Mesendoderm (in vitro differentiated cells): ENCODE measurements around the gene CDK7. TPM values are rescaled to one million over a fixed set of nuclear protein-coding genes. Genes with fewer than 3 reads are reported as not detected.

Source experiments
- DNase-seq: peaks from one replicate; pipeline ENCODE4 v3.0.0; 2013
- H2AK5ac ChIP-seq: 2 replicates; pipeline ENCODE4 v1.6.1; 2013; ENCODE audit warnings: low read length, inconsistent platforms
- H2BK120ac ChIP-seq: 2 replicates; pipeline ENCODE4 v1.6.1; 2013; ENCODE audit warnings: low read depth, mild to moderate bottlenecking, low read length, moderate library complexity, mixed read lengths
- H2BK15ac ChIP-seq: replicated peaks from 2 replicates; pipeline ENCODE4 v1.6.1; 2013; ENCODE audit warnings: low read depth, mild to moderate bottlenecking, moderate library complexity
- H2BK5ac ChIP-seq: 2 replicates; pipeline ENCODE4 v1.6.1; 2013; ENCODE audit warnings: low read length, inconsistent platforms
- H3K18ac ChIP-seq: 2 replicates; pipeline ENCODE4 v1.6.1; 2013; ENCODE audit warnings: mild to moderate bottlenecking, low read length, mixed read lengths
- H3K23ac ChIP-seq: one replicate; pipeline ENCODE4 v1.6.1; 2013; ENCODE audit warnings: low read length
- H3K27ac ChIP-seq: 2 replicates; pipeline ENCODE4 v1.5.1; 2013; ENCODE audit warnings: low read depth, mild to moderate bottlenecking, inconsistent platforms, low read length, moderate library complexity
- H3K27me3 ChIP-seq: 2 replicates; pipeline ENCODE4 v1.6.1; 2013; ENCODE audit warnings: low read length, control low read depth, mild to moderate bottlenecking, inconsistent platforms; ENCODE audit not compliant: insufficient read depth, poor library complexity
- H3K36me3 ChIP-seq: 2 replicates; pipeline ENCODE4 v1.6.1; 2013; ENCODE audit warnings: low read length, inconsistent platforms; ENCODE audit not compliant: control insufficient read depth, insufficient read depth
- H3K4ac ChIP-seq: one replicate; pipeline ENCODE4 v1.6.1; 2013; ENCODE audit warnings: low read depth, mild to moderate bottlenecking, low read length, moderate library complexity
- H3K4me1 ChIP-seq: 2 replicates; pipeline ENCODE4 v1.6.1; 2013; ENCODE audit warnings: low read depth, low read length, inconsistent platforms; ENCODE audit not compliant: control insufficient read depth
- H3K4me2 ChIP-seq: 2 replicates; pipeline ENCODE4 v1.6.1; 2013; ENCODE audit warnings: low read length
- H3K4me3 ChIP-seq: 2 replicates; pipeline ENCODE4 v1.5.1; 2013; ENCODE audit warnings: mild to moderate bottlenecking, low read length
- H3K56ac ChIP-seq: one replicate; pipeline ENCODE4 v1.6.1; 2013; ENCODE audit warnings: low read length
- H3K79me1 ChIP-seq: 2 replicates; pipeline ENCODE4 v1.6.1; 2013; ENCODE audit warnings: low read length, inconsistent platforms
- H3K79me2 ChIP-seq: 2 replicates; pipeline ENCODE4 v1.6.1; 2013; ENCODE audit warnings: mild to moderate bottlenecking, low read length; ENCODE audit not compliant: control insufficient read depth, insufficient read depth
- H3K9ac ChIP-seq: 2 replicates; pipeline ENCODE4 v1.6.1; 2013; ENCODE audit warnings: low read length, inconsistent platforms
- H4K5ac ChIP-seq: one replicate; pipeline ENCODE4 v1.6.1; 2013; ENCODE audit warnings: low read length
- H4K8ac ChIP-seq: one replicate; pipeline ENCODE4 v1.6.1; 2013; ENCODE audit warnings: low read depth, mild to moderate bottlenecking, control low read depth, low read length, moderate library complexity
- WGBS: extraction: QIAGEN DNeasy Blood & Tissue Kit; methylation state at CpG from one replicate; pipeline ENCODE4 v1.1.7; 2013; ENCODE audit warnings: low lambda C conversion rate, missing lambda C conversion rate; ENCODE audit not compliant: insufficient coverage; ENCODE audit errors: extremely low coverage; 5-methylcytosine and 5-hydroxymethylcytosine counted together
- polyA plus RNA-seq, 2 experiments: library from polyadenylated mRNA; stranded (reverse); fragments of 200-250 nt; gene quantifications; one replicate each; pipeline ENCODE4 v1.2.3, GENCODE V29; 2013

CDK7 gene
- polyA plus RNA-seq (2013, experiment 1 of 2) = 75.0 TPM
- polyA plus RNA-seq (2013, experiment 2 of 2) = 74.7 TPM

- no peak within 1 kb of the TSS for H3K23ac ChIP-seq
- peak within 1 kb of the TSS; percentile 82 for H3K4me3 ChIP-seq
- H2AK5ac ChIP-seq = no peak within 1 kb of the TSS
- H4K8ac ChIP-seq = no peak within 1 kb of the TSS
- no peak within 1 kb of the TSS for H2BK5ac ChIP-seq
- H3K27me3 ChIP-seq = no peaks in the 10 kb centered on the region
- WGBS = no CpG with 5 or more reads among the region's 49 CpGs
- peak within 1 kb of the TSS; percentile 77 for H3K4me2 ChIP-seq
- no peak within 1 kb of the TSS for H4K5ac ChIP-seq
- peak within 1 kb of the TSS; percentile 64 for H3K27ac ChIP-seq
- H3K56ac ChIP-seq = peak within 1 kb of the TSS; percentile 92
- no peak within 1 kb of the TSS for H2BK120ac ChIP-seq
- H3K18ac ChIP-seq = no peak within 1 kb of the TSS
- no peaks in the 10 kb centered on the region for H3K36me3 ChIP-seq
- no peaks in the 10 kb centered on the region for H3K4me1 ChIP-seq
- peaks cover 6% of the 10 kb centered on the region for H3K79me1 ChIP-seq
- H2BK15ac ChIP-seq = no peak within 1 kb of the TSS
- peak; percentile 97 for DNase-seq
- H3K9ac ChIP-seq = peak within 1 kb of the TSS; percentile 74
- peaks cover 15% of the 10 kb centered on the region for H3K79me2 ChIP-seq
- no peak within 1 kb of the TSS for H3K4ac ChIP-seq
Measured at GRCh38 chr5:69234457-69235268, at the start of gene CDK7. TSS of gene CDK7 (plus strand) at chr5:69234886. CDS start at chr5:69234976, 90 bp downstream.

- no peak overlapping the region for H4K8ac ChIP-seq
- no peaks in the 10 kb centered on the region for H3K4me1 ChIP-seq
- no peak overlapping the region for H2BK15ac ChIP-seq
- H3K79me1 ChIP-seq = peaks cover 1% of the 10 kb centered on the region
- no peak overlapping the region for H2BK5ac ChIP-seq
- no peak overlapping the region for H3K56ac ChIP-seq
- no peaks in the 10 kb centered on the region for H3K79me2 ChIP-seq
- H3K4ac ChIP-seq = no peak overlapping the region
- no peak for DNase-seq
- H4K5ac ChIP-seq = no peak overlapping the region
- no peak overlapping the region for H3K18ac ChIP-seq
- no peak overlapping the region for H3K4me2 ChIP-seq
- no peak overlapping the region for H3K27ac ChIP-seq
- no peaks in the 10 kb centered on the region for H3K36me3 ChIP-seq
- no peak overlapping the region for H3K23ac ChIP-seq
- no peaks in the 10 kb centered on the region for H3K27me3 ChIP-seq
- WGBS = no CpG with 5 or more reads among the region's 2 CpGs
- no peak overlapping the region for H3K4me3 ChIP-seq
- no peak overlapping the region for H2BK120ac ChIP-seq
- no peak overlapping the region for H3K9ac ChIP-seq
- H2AK5ac ChIP-seq = no peak overlapping the region
Measured at GRCh38 chr5:69187342-69187741, 47.3 kb upstream of the CDK7 start.

GRCh38 chr5:69188811-69189161 lies 45.9 kb upstream of the CDK7 start:
- H3K27me3 ChIP-seq = no peaks in the 10 kb centered on the region
- no peak overlapping the region for H3K23ac ChIP-seq
- no peak for DNase-seq
- H3K79me2 ChIP-seq = no peaks in the 10 kb centered on the region
- H2BK15ac ChIP-seq = no peak overlapping the region
- no CpG with 5 or more reads among the region's 8 CpGs for WGBS
- H2BK120ac ChIP-seq = no peak overlapping the region
- no peaks in the 10 kb centered on the region for H3K4me1 ChIP-seq
- no peak overlapping the region for H3K4ac ChIP-seq
- H3K56ac ChIP-seq = peak overlapping the region; percentile 90
- H4K5ac ChIP-seq = no peak overlapping the region
- H2BK5ac ChIP-seq = no peak overlapping the region
- H3K9ac ChIP-seq = peak overlapping the region; percentile 90
- H3K18ac ChIP-seq = peak overlapping the region; percentile 11
- H3K36me3 ChIP-seq = no peaks in the 10 kb centered on the region
- peaks cover 1% of the 10 kb centered on the region for H3K79me1 ChIP-seq
- H2AK5ac ChIP-seq = no peak overlapping the region
- H3K27ac ChIP-seq = no peak overlapping the region
- no peak overlapping the region for H4K8ac ChIP-seq
- H3K4me2 ChIP-seq = peak overlapping the region; percentile 98
- peak overlapping the region; percentile 95 for H3K4me3 ChIP-seq

GRCh38 chr5:69189162-69190086 lies 45.3 kb upstream of the CDK7 start, which contains the start of gene CENPH:
TSS of gene CENPH (plus strand) at chr5:69189583. CDS start at chr5:69189635, 52 bp downstream.
- no peak within 1 kb of the TSS for H3K4ac ChIP-seq
- no peak within 1 kb of the TSS for H2BK120ac ChIP-seq
- H2BK5ac ChIP-seq = peak within 1 kb of the TSS; percentile 69
- no peaks in the 10 kb centered on the region for H3K27me3 ChIP-seq
- peaks cover 1% of the 10 kb centered on the region for H3K79me1 ChIP-seq
- no peak within 1 kb of the TSS for H4K5ac ChIP-seq
- no peaks in the 10 kb centered on the region for H3K36me3 ChIP-seq
- no peaks in the 10 kb centered on the region for H3K4me1 ChIP-seq
- H3K18ac ChIP-seq = peak within 1 kb of the TSS; percentile 11
- peak within 1 kb of the TSS; percentile 50 for H3K27ac ChIP-seq
- H3K56ac ChIP-seq = peak within 1 kb of the TSS; percentile 98
- H2AK5ac ChIP-seq = peak within 1 kb of the TSS; percentile 82
- peak within 1 kb of the TSS; percentile 95 for H3K4me3 ChIP-seq
- H3K9ac ChIP-seq = peak within 1 kb of the TSS; percentile 94
- peak; percentile 97 for DNase-seq
- H3K4me2 ChIP-seq = peak within 1 kb of the TSS; percentile 98
- no peak within 1 kb of the TSS for H4K8ac ChIP-seq
- no peak within 1 kb of the TSS for H2BK15ac ChIP-seq
- H3K23ac ChIP-seq = no peak within 1 kb of the TSS
- no peaks in the 10 kb centered on the region for H3K79me2 ChIP-seq
- WGBS = no CpG with 5 or more reads among the region's 55 CpGs

GRCh38 chr5:69202497-69202896 lies 32.2 kb upstream of the CDK7 start:
- Histone ChIP-seq H2AK5ac (no peak overlapping the region), H2BK5ac (no peak overlapping the region), H3K56ac (no peak overlapping the region), H3K36me3 (peaks cover 2% of the 10 kb centered on the region), H2BK15ac (no peak overlapping the region), H3K4me2 (no peak overlapping the region), H4K5ac (no peak overlapping the region), H3K23ac (no peak overlapping the region), H3K9ac (no peak overlapping the region), H2BK120ac (no peak overlapping the region), H3K4me1 (no peaks in the 10 kb centered on the region), H3K79me2 (no peaks in the 10 kb centered on the region), H3K4me3 (no peak overlapping the region), H4K8ac (no peak overlapping the region), H3K18ac (no peak overlapping the region), H3K79me1 (no peaks in the 10 kb centered on the region), H3K27ac (no peak overlapping the region), H3K27me3 (no peaks in the 10 kb centered on the region), H3K4ac (no peak overlapping the region)
- DNase-seq = no peak
- WGBS = no CpG with 5 or more reads among the region's 1 CpG
